Gastroesophageal sphincter (tissue), 3 donors: ENCODE data around the gene CNOT11.

Experiments used
- EP300 ChIP-seq: sonication (generic); formaldehyde crosslinking; IDR thresholded peaks from one replicate; pipeline ENCODE4 v1.6.1; 2017; ENCODE audit warnings: antibody characterized with exemption, mild to moderate bottlenecking
- POLR2A ChIP-seq, 2 donors: fragments of 450-650 bp; IDR thresholded peaks; one replicate each; pipeline ENCODE4 v1.6.1; 2017; ENCODE audit warnings: antibody characterized with exemption in 2 of 2, mild to moderate bottlenecking in 2 of 2, moderate library complexity in 1 of 2
- POLR2AphosphoS5 ChIP-seq: sonication (generic); formaldehyde crosslinking; IDR thresholded peaks from one replicate; pipeline ENCODE4 v1.6.1; 2017; ENCODE audit warnings: antibody characterized with exemption
- TF ChIP-seq, protein P1 (sequence below), 4 experiments: fragments of 200-600 bp in 2 of 4; fragments of 450-650 bp in 2 of 4; sonication (generic) in 1 of 4; IDR thresholded peaks; one replicate each; pipeline ENCODE4 v1.5.1; 2017 to 2019; ENCODE audit warnings: antibody characterized with exemption in 4 of 4, mild to moderate bottlenecking in 2 of 4, moderate library complexity in 2 of 4

DNA sequence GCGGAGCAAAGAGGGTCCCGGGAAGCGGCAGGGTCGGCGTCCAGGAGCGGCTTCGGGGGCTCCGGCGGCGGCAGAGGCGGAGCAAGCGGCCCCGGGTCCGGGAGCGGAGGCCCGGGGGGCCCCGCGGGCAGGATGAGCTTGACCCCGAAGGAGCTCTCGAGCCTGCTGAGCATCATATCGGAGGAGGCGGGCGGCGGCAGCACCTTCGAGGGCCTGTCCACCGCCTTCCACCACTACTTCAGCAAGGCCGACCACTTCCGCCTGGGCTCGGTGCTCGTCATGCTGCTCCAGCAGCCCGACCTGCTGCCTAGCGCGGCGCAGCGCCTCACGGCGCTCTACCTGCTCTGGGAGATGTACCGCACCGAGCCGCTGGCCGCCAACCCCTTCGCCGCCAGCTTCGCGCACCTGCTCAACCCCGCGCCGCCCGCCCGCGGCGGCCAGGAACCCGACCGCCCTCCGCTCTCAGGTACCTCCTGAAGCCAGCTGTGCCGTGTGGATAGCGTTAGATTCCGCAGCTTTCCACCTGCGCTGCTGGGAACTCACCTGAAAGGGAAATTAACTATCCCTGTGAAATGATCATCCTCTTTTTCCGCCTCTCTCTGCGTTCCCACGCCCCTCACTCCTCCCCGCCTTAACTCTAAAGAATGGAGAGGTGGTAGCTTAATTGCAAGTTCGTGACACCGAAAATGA, 472 bp downstream of the CNOT11 start:
- TF ChIP-seq, protein P1, sequence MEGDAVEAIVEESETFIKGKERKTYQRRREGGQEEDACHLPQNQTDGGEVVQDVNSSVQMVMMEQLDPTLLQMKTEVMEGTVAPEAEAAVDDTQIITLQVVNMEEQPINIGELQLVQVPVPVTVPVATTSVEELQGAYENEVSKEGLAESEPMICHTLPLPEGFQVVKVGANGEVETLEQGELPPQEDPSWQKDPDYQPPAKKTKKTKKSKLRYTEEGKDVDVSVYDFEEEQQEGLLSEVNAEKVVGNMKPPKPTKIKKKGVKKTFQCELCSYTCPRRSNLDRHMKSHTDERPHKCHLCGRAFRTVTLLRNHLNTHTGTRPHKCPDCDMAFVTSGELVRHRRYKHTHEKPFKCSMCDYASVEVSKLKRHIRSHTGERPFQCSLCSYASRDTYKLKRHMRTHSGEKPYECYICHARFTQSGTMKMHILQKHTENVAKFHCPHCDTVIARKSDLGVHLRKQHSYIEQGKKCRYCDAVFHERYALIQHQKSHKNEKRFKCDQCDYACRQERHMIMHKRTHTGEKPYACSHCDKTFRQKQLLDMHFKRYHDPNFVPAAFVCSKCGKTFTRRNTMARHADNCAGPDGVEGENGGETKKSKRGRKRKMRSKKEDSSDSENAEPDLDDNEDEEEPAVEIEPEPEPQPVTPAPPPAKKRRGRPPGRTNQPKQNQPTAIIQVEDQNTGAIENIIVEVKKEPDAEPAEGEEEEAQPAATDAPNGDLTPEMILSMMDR (IDR thresholded peaks at IDR 0.05) = no peak
- no peak for TF ChIP-seq POLR2A (IDR thresholded peaks at IDR 0.05)
- TF ChIP-seq EP300 = no peak
- TF ChIP-seq POLR2AphosphoS5 = no peak
